GM18861 (cell line): ENCODE results near the gene HSPG2.
"Not testable (repeated sequence)": the region's sequence is repeated elsewhere in the genome, so short reads cannot be mapped to it uniquely, and the experiment has no call there.

Source experiments
- ATAC-seq: cut with Tn5 transposase; IDR thresholded peaks from one replicate; pipeline ENCODE4 v1.9.1; 2021; ENCODE audit not compliant: unreplicated experiment

Gene HSPG2

DNA sequence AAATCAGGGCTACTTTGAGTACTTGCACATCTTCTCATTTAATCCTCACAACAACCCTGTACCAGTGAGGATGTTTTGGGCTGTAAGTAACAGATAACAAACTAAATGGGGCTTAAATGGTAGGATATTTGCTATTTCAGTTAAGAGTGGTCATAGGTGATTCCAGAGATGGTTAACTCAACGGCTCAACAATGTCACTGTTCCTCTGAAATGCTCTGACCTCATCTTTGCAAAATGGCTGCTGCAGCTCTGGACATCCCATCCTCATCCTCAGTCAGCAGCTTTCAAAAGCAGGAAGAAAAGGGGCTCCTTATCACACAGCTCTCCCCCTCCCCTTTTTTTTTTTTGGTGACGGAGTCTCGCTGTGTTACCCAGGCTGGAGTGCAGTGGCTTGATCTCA, 123.6 kb downstream of the HSPG2 start:
- ATAC-seq: no peak

DNA sequence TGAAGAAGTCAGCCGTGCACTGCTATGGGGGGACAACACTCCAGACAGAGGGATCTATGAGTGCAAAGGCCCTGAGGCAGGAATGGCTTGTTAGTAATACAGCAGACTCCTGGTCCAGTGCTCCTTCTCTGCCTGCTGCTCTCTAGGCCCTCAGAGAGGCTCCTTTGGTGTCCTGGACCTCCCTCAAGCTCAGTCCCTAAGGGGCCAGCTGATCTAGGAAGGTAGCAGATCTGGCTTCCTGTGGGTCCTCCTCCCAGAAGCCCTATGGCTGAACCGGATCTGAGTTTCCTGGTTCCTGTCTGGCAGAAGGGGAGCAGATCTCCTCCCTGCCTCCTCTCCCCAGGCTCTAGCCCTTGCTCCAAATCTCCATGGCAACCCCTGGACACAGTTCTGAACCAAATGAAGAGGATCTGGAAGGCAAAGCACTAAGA, 125.2 kb downstream of the HSPG2 start, which contains the start of gene LDLRAD2:
Gene LDLRAD2 (plus strand): TSS at position 391 of the 431 bp plus-strand sequence. CDS start 187 bp downstream, outside the sequence.
- ATAC-seq: no peak

- ATAC-seq: no peak
Measured at GRCh38 chr1:21804536-21804935, 132.6 kb downstream of the HSPG2 start.

DNA sequence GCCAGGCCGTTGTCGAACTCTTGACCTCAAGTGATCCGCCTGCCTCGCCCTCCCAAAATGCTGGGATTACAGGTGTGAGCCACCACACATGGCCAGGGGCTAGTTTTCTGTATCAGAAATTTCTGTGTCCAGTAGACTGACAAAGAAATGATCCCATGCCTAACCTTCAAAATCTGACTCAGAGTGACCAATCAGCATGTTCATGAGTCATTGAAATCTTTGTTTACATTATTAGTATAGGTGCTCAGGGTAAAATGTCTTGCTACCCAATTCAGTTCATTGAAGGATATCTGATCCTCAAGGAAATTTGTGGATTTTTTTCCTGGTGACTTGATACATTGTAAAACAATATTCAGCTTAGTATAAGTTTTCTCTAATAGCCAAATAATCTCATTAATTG, 136.0 kb downstream of the HSPG2 start:
- ATAC-seq: no peak

DNA sequence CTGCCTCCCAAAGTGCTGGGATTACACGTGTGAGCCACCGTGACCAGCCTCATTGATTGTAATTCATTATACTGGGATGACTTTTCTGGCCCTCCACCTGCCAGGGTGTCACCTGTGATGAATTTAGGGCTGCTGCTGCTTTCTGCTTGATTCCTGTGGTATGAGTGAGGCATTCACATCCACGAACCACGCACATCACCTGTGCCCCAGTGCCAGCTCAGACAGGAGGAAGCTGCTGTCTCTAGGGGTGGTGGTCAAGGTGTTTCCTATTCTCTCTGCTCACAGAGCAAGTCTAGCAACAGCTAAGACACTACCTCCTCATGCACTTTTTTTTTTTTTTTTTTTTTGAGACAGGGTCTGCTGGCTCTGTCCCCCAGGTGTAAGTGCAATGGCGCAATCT, 137.4 kb downstream of the HSPG2 start:
- ATAC-seq: no peak

DNA sequence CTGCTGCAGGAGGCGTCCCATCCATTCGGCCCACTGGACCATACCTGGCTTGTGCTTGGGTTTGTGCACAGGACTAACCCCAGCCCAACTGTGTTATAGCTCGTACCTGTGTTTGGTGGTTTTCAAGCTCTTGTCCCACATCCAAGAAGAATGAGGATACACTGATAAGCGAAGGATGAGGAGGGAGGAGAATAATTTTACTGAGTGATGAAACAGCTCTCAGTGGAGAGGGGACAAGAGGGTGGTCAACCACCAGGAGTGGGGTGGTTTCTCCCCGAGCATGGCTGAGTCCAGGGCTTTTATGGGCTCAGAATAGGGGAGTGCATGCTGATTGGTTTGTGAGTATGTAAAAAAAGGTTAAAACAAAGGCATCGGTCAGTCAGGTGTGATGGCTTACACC, 142.0 kb downstream of the HSPG2 start:
- ATAC-seq: no peak

DNA sequence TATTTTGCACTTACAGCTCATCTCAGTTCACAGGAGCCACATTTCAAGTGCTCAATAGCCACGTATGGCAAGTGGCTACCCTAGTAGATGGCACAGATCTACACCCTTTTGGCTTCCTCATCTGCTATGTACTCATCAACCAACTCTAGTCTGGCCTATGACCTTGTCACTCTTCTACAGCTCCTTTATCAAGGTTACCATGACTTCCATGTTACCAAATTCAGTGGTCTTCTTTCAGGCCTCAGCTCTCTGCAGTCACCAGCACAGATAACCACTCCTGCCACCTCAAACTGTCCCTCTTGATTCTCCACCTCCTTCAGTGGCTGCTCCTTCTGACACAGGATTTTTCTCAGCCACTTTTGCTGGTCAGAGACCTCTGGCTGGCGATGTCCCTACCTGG, 142.5 kb downstream of the HSPG2 start:
- ATAC-seq: no peak

DNA sequence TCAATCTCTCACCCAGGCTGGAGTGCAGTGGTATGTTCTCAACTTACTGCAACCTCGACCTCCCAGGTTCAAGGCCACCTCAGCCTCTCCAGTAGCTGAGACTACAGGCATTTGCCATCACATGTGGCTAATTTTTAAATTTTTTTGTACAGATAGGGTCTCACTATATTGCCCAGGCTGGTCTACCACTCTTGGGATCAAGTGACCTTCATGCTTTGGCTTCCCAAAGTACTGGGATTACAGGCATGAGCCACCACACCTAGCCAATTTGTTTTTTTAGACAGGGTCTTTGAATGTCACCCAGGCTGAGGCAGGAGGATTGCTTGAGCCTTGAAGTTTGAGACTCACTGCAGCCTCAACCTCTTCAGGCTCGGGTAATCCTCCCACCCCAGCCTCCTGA, 144.0 kb downstream of the HSPG2 start:
- ATAC-seq: no peak

DNA sequence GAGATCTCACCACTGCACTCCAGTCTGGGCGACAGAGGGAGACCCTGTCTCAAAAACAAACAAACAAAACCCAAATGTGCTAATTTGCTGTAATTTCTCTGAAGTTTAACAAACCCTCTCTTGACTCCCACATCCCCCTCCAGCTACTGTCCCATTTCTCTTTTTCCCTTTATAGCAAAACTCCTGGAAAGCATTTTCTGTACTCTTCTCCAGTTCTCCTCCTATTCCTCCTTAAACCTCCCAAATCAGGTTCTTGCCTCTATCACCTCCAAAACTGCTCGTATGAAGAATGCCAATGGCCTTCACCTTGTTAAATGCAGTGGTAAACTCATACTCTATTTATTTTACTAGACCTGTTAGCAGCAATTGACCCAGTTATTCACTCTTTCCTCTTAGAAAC, 150.5 kb downstream of the HSPG2 start:
- no peak for ATAC-seq

DNA sequence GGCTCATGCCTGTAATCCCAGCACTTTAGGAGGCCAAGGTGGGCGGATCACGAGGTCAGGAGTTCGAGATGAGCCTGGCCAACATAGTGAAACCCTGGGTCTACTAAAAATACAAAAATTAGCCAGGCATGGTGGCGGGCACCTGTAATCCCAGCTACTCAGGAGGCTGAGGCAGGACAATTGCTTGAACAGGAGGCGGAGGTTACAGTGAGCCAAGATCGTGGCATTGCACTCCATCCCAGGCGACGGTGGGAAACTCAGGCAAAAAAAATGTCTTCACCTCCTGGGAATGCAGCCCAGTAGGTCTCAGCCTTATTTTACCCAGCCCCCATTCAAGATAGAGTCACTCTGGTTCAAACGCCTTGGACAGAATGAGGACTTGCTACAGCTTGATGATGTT, 151.3 kb downstream of the HSPG2 start:
- ATAC-seq: not testable (repeated sequence)

- no peak for ATAC-seq
Measured at GRCh38 chr1:21783679-21784603, 153.2 kb downstream of the HSPG2 start.

DNA sequence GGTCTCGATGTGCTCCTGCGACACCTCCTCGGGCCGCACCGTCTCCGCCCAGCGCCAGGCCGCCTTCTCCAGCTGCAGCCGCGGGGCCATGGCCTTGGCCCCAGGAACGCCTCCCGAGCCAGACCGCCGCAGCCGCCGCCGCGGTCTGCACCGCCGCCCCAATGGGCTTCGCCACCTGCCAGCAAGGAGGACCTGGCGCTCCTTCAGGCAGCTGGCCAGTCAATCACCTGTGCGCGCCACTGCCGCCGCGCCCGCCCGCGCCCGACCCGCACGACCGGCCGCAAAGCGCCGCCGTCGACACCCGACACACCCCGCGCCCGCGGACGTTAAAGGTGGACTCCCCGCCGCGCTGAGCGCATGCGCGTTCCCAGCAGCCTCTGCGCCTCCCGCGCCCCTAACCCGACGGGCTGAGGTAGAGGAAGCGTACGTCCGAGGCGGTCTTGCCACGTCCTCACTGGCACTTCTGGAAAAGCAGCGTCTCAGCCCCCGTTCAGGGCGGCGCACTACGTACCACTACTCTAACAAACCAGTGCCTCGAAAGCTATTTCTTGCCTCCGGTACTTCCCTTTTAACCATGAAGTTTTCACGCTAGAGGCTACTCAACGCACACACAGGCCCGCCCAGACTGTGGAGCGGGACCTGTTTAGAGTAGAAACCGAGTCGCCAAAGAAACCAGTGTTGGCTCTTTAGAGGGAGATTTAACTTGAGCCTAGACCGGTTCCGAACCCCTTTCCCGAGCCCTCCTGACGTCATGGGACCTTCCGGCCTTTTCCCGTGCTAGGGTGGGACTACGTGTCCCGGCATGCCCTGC, 154.0 kb downstream of the HSPG2 start, which contains the start of gene USP48:
Gene USP48 (minus strand): TSS at position 282 of the 811 bp plus-strand sequence. CDS start 192 bp downstream, at position 90.
- ATAC-seq: peak; percentile 50

GRCh38 chr1:21782349-21782867, 154.7 kb downstream of the HSPG2 start:
- peak; percentile 25 for ATAC-seq

DNA sequence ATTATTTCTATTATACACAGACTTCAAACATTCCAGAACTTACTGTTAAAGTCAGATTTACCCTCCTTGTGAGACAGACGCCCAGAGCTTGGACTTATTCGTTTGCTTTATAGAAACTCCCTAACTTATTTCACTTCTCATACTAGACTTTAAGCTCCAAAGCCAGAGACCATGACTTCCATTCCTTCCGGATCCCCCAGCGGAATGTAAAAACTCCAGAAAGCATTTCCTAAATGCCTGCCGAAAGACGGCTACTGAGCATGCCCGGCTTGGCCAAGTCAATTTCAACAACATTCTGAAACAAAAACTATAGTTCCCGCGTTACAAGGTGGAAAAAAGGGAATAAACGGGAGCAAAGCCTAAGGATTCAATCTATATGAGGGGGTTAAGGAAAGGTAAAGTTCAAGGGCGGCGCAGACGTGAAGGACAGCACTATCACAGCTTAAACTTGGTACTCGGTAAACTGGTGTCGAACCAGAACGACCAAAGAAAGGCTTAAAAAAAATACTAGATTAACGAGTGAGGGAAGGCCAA, 155.2 kb downstream of the HSPG2 start:
- peak; percentile 13 for ATAC-seq

- peak; percentile 26 for ATAC-seq
Measured at GRCh38 chr1:21779613-21780521, 157.2 kb downstream of the HSPG2 start.

- no peak for ATAC-seq
Measured at GRCh38 chr1:21778405-21778727, 158.7 kb downstream of the HSPG2 start.

DNA sequence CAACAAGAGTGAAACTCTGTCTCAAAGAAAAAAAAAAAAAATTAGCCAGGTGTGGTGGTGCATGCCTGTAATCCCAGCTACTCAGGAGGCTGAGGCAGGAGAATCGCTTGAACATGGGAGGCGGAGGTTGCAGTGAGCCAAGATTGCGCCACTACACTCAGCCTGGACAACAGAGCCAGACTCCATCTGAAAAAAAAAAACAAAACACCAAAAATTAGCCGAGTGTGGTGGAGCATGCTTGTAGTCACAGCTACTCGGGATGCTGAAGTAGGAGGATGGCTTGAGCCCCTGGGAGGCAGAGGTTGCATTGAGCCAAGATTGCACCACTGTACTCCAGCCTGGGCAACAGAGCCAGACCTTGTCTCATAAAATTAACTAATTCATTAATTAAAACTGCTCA, 160.2 kb downstream of the HSPG2 start:
- not testable (repeated sequence) for ATAC-seq

- no peak for ATAC-seq
Measured at GRCh38 chr1:21775985-21776562, 161.0 kb downstream of the HSPG2 start.

DNA sequence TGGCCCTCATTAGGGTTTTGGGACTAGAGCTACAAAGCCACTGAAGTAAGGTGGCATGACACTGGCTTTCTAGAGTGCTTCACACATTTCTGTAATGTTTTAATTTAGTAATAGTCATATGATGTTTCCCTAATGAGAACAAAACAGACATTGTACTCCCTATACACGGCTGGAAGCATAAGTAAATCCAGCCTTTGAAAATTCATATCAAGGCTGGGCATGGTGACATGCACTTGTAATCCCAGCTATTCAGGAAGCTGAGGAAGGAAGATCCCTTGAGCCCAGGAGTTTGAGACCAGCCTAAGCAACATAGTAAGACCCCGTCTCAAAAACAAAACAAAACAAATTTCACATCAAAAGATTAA, 161.6 kb downstream of the HSPG2 start:
- no peak for ATAC-seq
